Stimulated activated CD4-positive, alpha-beta T cell treated with anti-CD3 and anti-CD28 coated beads, TNF-alpha, amount 100 ng/mL, for 24 hours (primary cell): Measurements from ENCODE around the gene PIK3C2G.
"Not testable (repeated sequence)": the region's sequence is repeated elsewhere in the genome, so short reads cannot be mapped to it uniquely, and the experiment has no call there.

Source experiments
- DNase-seq, 3 experiments: peaks; one replicate each; pipeline ENCODE4 v3.0.0-alpha.2; 2020; ENCODE audit warnings: low read depth in 3 of 3

Gene PIK3C2G

GRCh38 chr12:18632848-18633247, 371.5 kb downstream of the PIK3C2G start:
- DNase-seq: no peak

- no peak for DNase-seq
These were observed 373.1 kb downstream of the PIK3C2G start for GRCh38 chr12:18634382-18634781.

- no peak for DNase-seq
These were observed 379.1 kb downstream of the PIK3C2G start for GRCh38 chr12:18640321-18640955.

- no peak for DNase-seq
These were observed 382.4 kb downstream of the PIK3C2G start for GRCh38 chr12:18643681-18644080.

GRCh38 chr12:18644564-18644963, 383.2 kb downstream of the PIK3C2G start:
- DNase-seq: no peak

- no peak for DNase-seq
These were observed 385.1 kb downstream of the PIK3C2G start for GRCh38 chr12:18646286-18646890.

- no peak for DNase-seq
These were observed 390.2 kb downstream of the PIK3C2G start for GRCh38 chr12:18651525-18651924.

- DNase-seq: no peak
These were observed 391.3 kb downstream of the PIK3C2G start for GRCh38 chr12:18652596-18652995.

GRCh38 chr12:18653465-18653864, 392.1 kb downstream of the PIK3C2G start:
- no peak for DNase-seq

GRCh38 chr12:18655351-18655750, 394.0 kb downstream of the PIK3C2G start:
- DNase-seq: no peak

- DNase-seq: no peak
These were observed 396.9 kb downstream of the PIK3C2G start for GRCh38 chr12:18658179-18658578.

- no peak for DNase-seq
These were observed 397.5 kb downstream of the PIK3C2G start for GRCh38 chr12:18658829-18659228.

GRCh38 chr12:18676141-18676540, 414.8 kb downstream of the PIK3C2G start:
- DNase-seq: no peak

- no peak for DNase-seq
These were observed 415.8 kb downstream of the PIK3C2G start for GRCh38 chr12:18676996-18677588.

- no peak for DNase-seq
These were observed 420.5 kb downstream of the PIK3C2G start for GRCh38 chr12:18681818-18682217.

- DNase-seq: no peak
These were observed 422.2 kb downstream of the PIK3C2G start for GRCh38 chr12:18683327-18684013.

- no peak for DNase-seq
These were observed 423.1 kb downstream of the PIK3C2G start for GRCh38 chr12:18684430-18684829.

- DNase-seq: no peak
These were observed 428.5 kb downstream of the PIK3C2G start for GRCh38 chr12:18689771-18690170.

GRCh38 chr12:18690653-18691052, 429.3 kb downstream of the PIK3C2G start:
- no peak for DNase-seq

- not testable (repeated sequence) for DNase-seq
These were observed 432.7 kb downstream of the PIK3C2G start for GRCh38 chr12:18693986-18694385.

GRCh38 chr12:18696971-18697602, 435.8 kb downstream of the PIK3C2G start:
- DNase-seq: no peak
